HL-60/S4 treated with retinoic acid at 250 ng/mL for 4 days and 3 days (cell line): Measurements from ENCODE around the gene CFTR.
"Not testable (repeated sequence)": the region's sequence is repeated elsewhere in the genome, so short reads cannot be mapped to it uniquely, and the experiment has no call there.

ENCODE experiments used
- in situ Hi-C: fragments of 300-500 bp; cut with MboI; formaldehyde crosslinking; loops from 2 replicates; pipeline ENCODE4 v1.7.0; 2022; ENCODE audit warnings: low sequenced_read_pairs

The CFTR gene

DNA sequence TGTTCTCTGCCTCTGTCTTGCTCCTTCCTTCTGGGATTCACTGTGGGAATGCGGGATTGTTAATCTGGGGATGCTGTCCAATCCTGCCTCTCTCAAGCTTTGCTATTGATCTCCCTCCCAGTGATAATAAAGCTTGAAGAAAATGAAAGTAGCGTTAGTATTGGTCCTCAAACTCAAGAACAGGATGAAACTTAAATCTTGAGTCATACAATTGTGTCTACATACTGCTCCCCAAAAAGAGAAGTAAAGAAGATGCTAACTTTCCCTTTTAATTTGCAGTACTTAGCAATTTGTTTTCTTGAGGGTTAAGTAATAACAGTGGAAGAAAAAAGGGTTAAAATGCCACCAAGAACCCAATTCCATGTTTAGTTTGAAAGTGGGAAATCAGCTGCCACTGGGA lies 13.6 kb downstream of the CFTR start:
- in situ Hi-C loops: no loop called here

DNA sequence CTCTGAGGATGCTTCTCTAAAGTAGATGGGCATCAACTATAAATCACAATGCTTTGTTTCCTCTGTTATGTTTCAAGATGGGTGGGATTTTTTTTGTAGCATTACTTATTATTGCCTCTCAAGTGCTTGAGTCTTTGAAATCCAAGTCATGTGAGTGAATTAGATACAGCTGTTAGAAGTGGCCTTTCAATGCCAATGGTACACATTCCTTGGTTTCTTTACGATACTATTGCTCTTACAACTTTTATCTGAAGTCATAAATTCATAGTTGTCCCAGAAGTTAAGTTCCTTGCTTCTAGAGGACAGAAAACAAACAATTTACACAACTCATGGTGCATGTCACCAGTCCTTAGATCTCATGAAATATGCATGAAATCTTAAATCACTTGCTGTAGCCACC lies 15.5 kb downstream of the CFTR start:
- in situ Hi-C loops: no loop called here

DNA sequence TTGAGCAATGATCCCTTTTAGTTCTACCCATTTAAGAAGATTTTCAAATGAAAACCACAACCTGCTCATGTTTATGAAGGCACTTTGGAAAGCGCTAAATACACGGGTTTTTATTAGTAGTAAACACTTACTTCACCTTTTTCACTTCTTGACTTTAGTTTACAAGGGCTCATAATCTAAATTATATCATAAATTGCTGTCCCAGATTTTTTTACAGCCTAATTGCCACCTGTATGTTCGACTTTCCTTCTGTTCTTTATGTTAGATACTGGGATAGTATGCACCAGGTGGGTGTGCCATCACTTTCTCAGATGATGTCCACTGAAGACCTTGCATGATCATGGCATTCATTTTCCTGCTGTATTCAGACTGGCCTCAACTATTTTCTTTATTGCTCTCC lies 22.5 kb downstream of the CFTR start:
- in situ Hi-C loops: no loop called here

DNA sequence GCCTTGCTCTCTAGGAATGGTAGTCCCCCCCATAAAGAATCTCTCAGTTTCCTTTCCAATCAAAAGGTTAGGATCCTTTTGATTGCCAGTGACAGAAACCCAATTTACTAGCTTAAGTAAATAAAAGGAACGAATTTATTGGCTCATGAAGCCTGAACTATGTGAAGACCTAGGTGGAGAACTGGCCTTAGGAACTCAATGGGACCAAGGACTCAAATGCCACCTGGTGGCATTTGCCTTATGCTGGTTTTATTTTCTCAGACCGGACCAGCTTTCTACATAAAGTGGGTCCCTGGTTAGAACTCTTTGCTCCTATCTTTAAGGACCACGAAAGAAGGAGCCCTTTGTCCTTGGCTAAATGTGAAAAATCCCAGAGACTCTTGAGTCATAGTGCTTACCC lies 25.4 kb downstream of the CFTR start:
- in situ Hi-C loops: no loop called here

DNA sequence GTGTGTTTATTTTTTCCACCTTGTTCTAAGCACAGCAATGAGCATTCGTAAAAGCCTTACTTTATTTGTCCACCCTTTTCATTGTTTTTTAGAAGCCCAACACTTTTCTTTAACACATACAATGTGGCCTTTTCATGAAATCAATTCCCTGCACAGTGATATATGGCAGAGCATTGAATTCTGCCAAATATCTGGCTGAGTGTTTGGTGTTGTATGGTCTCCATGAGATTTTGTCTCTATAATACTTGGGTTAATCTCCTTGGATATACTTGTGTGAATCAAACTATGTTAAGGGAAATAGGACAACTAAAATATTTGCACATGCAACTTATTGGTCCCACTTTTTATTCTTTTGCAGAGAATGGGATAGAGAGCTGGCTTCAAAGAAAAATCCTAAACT lies 28.9 kb downstream of the CFTR start:
- in situ Hi-C loops: no loop called here

DNA sequence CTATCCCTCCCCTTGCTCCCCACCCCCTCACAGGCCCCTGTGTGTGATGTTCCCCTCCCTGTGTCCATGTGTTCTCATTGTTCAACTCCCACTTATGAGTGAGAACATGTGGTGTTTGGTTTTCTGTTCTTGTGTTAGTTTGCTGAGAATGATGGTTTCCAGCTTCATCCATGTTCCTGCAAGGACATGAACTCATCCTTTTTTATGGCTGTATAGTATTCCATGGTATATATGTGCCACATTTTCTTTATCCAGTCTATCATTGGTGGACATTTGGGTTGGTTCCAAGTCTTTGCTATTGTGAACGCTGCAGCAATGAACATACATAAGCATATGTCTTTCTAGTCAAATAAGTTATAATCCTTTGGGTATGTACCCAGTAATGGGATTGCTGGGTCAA lies 37.4 kb downstream of the CFTR start:
- in situ Hi-C loops: not testable (repeated sequence)

DNA sequence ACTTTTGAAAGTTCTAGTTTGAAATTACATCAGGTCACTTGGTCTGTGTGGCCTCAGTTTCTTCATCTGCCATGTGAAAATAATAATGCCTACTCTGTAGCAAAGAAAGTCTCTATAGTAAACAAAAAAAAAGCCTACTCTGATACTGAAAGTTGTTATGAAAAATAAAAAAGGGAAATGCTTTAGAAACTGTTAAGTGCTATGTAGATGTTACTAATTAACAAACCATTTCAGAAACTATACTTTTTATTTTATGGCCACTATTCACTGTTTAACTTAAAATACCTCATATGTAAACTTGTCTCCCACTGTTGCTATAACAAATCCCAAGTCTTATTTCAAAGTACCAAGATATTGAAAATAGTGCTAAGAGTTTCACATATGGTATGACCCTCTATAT lies 50.6 kb downstream of the CFTR start:
- in situ Hi-C loops: no loop called here

DNA sequence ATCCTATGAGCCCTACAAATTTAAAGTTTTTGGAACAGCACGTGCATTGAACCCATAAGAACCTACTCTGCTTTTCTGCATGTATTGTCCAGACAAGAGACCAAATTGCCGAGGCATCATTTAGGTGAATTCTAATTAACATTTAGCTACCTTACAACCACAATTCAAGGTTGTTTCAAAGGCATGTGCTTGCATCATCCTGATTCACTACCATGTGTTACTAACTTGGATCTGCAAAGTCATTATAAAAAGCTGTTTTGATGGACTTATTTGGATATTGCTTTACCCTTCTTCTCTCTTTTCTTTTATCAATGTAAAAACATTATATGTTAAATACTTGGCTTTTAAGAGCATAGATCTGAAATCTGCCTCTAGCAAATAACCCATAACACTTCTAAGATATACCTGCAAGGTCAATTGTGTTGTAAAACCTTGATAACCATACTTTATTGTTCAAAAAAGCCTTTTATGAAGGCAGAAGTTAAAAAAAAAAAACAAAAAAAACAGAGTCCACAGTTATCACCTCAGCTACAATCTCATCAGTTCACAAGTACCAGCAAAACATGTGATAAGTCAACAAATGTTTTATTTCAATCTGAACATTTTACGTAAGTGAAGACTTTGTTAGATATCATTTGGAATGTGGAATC lies 51.9 kb downstream of the CFTR start:
- in situ Hi-C loops: no loop called here

DNA sequence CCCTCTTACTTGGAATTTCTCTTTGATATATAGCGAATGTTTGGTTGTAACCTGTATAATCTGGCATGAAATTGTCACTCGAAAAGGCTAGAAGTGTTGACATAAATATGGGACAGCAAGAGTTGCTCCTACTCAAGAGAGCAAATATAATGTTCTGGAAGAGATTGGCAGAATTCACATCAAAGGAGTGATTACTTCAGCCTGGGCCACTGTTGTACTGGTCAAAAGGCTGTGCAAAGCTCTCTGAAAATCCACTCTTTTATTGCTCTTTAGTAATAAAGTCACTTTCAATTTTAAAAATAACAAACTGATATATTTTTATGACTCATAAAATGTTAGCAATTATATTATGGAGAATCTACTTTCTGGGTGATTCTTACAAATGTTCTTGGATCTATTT lies 58.2 kb downstream of the CFTR start:
- in situ Hi-C loops: no loop called here

DNA sequence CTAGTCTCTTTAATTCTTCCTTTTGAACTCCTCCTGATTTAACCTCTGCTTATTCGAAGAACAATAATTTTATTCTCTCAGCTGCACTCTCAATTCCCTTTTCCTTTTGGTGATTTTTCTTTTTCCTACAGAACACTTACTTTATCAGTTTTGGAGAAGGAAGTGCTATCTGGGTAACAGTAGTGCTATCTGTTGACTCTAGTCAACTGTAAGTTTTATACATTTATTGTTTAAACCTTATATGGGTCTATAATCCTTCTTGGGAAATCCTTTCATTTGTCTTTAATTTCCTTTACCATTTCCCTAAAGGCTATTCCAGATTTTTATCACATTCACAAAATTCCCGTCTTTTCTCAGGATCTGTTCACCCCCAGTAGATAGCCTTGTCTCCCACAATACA lies 64.2 kb downstream of the CFTR start:
- in situ Hi-C loops: no loop called here

DNA sequence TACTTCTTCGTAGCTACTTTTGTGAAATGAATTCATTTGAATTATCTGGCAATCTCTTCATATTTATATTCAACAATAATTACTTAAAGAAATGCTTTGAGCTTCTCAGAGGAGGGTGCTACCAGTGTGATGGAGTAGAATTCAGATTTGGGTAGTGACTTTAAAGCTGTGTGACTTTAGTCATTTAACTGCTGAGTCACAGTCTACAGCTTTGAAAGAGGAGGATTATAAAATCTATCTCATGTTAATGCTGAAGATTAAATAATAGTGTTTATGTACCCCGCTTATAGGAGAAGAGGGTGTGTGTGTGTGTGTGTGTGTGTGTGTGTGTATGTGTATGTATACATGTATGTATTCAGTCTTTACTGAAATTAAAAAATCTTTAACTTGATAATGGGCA lies 68.2 kb downstream of the CFTR start:
- in situ Hi-C loops: no loop called here

DNA sequence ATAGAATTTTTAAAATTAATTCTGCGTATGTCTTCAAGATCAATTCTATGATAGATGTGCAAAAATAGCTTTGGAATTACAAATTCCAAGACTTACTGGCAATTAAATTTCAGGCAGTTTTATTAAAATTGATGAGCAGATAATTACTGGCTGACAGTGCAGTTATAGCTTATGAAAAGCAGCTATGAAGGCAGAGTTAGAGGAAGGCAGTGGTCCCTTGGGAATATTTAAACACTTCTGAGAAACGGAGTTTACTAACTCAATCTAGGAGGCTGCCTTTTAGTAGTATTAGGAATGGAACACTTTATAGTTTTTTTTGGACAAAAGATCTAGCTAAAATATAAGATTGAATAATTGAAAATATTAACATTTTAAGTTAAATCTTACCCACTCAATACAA lies 70.8 kb downstream of the CFTR start:
- in situ Hi-C loops: no loop called here

DNA sequence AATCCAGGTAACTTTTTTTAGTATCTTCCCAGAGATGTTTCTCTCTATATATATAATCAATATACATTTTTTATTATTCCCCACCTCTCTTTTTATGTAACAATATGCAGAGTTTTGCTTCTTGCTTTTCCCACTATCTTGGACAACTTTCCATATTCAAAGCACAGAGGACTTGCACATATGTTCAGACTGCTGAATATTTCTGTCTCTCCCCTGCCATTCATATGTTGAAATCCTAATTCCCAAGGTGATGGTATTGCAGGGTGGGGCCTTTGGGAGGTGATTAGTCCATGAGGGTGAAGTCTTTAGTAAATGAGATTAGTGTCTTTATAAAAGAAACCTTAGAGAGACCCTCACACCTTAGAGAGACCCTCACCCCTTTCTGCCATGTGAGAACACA lies 72.8 kb downstream of the CFTR start:
- in situ Hi-C loops: no loop called here

DNA sequence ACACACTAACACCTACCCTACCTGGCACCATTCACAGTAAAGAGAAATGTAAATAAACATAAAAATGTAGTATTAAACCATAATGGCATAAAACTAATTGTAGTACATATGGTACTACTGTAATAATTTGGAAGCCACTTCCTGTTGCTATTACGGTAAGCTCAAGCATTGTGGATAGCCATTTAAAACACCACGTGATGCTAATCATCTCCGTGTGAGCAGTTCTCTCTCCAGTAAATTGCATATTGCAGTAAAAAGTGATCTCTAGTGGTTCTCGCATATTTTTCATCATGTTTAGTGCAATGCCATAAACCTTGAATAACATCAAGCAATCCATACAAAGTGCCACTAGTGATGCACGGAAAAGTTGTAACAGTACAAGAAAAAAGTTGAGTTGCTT lies 75.4 kb downstream of the CFTR start:
- in situ Hi-C loops: no loop called here

DNA sequence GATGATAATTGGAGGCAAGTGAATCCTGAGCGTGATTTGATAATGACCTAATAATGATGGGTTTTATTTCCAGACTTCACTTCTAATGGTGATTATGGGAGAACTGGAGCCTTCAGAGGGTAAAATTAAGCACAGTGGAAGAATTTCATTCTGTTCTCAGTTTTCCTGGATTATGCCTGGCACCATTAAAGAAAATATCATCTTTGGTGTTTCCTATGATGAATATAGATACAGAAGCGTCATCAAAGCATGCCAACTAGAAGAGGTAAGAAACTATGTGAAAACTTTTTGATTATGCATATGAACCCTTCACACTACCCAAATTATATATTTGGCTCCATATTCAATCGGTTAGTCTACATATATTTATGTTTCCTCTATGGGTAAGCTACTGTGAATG lies 79.6 kb downstream of the CFTR start:
- in situ Hi-C loops: no loop called here

DNA sequence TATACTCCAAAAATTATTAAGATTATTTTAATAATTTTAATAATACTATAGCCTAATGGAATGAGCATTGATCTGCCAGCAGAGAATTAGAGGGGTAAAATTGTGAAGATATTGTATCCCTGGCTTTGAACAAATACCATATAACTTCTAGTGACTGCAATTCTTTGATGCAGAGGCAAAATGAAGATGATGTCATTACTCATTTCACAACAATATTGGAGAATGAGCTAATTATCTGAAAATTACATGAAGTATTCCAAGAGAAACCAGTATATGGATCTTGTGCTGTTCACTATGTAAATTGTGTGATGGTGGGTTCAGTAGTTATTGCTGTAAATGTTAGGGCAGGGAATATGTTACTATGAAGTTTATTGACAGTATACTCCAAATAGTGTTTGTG lies 80.2 kb downstream of the CFTR start:
- in situ Hi-C loops: no loop called here

DNA sequence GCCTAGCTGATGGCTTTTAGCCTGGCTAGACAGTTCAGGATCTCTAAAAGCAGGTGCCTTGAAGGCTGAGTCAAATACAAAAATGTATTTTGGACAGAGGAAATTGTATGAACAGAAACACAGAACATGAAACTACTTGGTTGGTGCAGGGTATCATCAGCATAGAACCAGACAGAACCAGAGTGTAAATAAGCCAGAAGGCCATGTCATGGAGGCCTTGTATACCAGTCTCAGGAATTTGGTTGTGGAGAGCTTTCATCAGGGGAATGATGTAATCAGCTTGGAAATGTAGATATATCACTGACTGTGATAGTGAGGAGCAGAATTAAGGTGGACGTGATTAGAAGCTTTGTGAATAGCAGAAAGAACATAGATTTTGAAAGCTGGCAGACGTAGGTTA lies 82.9 kb downstream of the CFTR start:
- in situ Hi-C loops: no loop called here

DNA sequence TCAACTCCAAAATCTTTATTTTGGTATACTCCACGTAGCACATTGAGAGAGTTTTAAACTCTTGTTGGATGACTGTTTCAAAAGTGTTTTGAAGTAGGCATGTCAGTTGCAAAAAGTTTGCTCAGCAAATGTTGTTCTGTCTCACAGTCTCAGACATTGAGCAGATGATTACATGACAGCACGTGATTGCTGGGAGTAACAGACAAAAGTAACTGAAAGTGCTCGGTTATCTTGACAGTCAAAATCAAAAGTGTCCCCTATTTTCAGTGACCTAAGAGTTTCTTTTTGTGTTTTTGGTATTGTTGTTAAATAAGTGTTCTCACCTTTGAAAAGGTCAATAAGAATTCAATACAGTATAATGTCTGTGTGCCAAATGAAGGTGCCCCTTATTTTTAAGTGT lies 84.3 kb downstream of the CFTR start:
- in situ Hi-C loops: no loop called here

DNA sequence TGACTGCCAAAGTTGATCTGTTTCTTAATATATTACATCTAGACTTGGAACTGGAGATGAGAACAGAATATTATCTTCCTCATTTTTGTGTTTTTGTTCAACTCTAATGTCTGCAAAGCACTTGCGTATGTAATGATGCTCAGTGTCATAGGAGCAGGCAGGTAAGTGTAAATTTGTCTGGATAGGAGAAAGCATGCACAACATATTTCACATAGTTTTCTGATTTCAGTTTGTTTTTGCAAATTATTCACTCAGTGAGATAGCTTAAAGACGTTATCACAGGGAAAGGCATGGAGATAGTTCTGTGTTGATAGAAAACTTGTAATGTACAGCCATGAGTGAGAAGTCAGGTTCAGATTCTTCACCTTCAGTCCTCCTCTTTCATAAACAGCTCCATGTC lies 84.8 kb downstream of the CFTR start:
- in situ Hi-C loops: no loop called here

DNA sequence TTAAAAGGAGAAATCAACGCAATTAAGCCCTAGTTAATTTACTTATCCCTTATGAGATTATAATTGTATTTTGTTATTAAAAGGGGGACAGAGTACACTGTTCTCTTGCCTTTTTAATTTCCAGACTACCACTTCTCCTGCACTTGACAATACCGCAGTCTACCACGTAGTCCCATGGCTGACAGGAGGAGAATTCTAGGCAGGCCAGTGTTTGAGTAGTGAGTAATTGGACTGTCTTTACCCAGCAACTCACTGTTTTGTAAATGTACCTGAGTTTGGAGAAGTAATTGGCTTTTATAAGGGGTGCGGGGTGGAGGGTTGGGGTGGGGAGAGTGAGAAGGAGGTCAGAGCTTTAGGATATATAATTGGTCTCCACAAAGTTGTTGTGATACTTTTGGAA lies 85.4 kb downstream of the CFTR start:
- in situ Hi-C loops: no loop called here

DNA sequence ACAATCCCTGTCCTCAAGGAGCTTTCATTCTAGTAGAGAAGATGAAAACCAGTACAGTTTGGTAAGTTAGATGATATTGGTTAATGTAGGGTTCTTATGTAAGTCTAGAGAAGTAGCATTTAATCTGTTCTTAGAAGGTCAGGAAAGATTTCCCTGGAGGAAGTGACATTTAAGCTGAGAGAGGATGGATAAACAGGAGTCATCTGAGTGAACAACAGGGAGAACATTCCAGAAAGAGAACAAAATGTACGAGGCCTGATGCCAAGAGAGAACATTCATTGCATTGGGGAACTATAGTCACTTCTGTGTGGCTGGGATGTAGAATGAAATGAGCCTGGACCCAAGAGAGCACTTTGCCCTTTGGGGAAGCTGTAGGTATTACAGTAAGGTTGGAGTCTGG lies 88.0 kb downstream of the CFTR start:
- in situ Hi-C loops: no loop called here

DNA sequence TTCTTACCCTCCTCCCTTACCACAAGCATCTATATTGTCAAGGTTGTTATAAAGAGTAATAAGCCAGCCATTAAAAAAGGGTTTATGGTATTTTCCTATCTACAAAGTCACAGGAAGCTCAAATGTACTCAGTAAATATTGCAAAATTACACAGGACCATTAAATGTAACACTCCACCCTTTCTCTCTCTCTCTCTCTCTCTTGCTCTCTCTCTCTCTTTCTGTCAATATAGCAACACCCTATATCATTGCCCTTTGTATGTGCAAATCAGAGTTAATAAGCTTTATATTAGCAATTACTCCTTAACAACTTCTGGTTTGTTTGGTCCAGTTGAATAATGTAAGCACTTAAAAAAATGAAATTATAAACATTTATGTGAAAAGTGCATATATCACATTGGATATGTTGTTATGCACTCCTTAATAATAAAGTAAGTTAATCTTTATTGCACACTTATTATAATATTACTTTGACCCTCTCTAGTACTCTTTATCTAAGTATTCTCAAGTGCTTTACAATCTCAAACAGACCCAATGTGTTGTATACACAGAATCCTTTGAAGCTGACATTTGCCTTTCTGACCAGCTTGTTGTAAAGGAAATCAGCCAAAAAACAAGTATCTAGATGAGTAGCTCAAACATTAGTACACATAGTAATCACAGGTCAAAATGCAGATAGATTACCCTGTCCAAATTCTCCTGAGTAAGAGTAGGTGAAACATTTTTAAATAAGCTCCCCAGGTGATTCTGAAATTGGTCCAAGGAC lies 93.2 kb downstream of the CFTR start:
- in situ Hi-C loops: no loop called here

DNA sequence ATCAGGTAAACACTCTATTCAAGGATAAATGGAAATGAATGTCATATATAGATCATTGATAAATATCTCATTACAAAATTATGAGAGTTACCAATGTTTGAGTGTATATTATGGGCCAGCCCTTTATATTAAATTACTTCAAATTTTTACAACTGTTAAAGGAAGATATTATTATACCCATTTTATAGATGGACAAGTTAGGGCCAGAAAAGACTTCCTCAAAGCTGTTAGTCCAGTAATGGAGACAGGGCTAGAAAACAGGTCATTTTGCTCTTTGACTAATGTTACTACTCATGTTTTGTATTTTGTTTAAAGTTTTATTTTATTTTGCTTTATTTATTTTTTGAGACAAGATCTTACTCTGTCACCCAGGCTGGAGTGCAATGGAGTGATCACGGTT lies 101.6 kb downstream of the CFTR start:
- in situ Hi-C loops: no loop called here
